ENCODE measurements around the gene RAPGEF6. TPM values are rescaled to one million over a fixed set of nuclear protein-coding genes. Genes with fewer than 3 reads are reported as not detected.

The RAPGEF6 gene
- total and polyA plus RNA-seq, 2 of the 4 experiments (the other 2 are of a cell fraction): 5.8 to 18.8 TPM

DNA sequence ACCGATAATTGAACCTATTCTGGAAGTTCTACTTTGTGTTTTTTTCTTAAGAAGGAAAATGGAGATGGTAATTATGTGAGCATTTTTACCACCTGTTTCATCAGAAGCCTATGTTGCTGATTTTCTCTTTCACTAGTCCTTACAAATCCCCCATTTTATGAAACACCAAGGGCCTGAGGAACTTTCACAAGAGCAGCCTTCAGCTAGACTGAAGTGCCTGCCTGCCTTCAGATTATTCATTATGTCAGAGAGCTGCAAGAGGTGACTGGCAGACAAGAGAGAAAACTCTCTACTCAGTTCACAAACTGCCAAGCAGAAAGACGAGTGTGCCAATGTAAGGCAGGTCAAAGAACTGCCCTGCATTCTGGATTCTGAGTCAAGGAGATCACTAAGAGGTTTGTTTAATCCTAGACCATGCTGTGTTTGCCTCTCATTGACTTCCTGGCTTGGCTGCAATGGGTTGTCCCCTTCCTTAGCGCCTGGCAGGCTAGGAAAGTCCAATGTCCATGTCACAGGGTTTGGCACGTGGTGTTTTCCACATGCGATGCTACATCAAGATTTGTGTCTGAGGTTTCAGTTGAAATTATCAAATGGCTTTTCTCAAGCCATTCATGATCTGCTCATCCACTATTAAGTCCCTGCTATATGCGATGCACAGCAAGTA lies 227.9 kb downstream of the RAPGEF6 start:
- no peak overlapping the region for H3K18ac ChIP-seq (ENCODE audit: low read depth, low read length)

More for the DNA sequence above, 227.9 kb downstream of the RAPGEF6 start:
- H3K9me3 ChIP-seq (ENCODE audit: control insufficient read depth, insufficient read depth, low read length): peaks cover 2% of the 10 kb centered on the region; the same call in 1 of the 2 replicates
- dilution Hi-C loops (cut with HindIII; ENCODE audit: low sequenced_read_pairs, unreplicated experiment): no loop called here
- TF ChIP-seq NFE2L2 (IDR thresholded peaks at IDR 0.05; ENCODE audit: low read depth, low read length) (no peak), POLR2A (IDR thresholded peaks at IDR 0.05; ENCODE audit: low read depth, low read length) (no peak), MAFK (IDR thresholded peaks at IDR 0.05; ENCODE audit: low read depth, low read length) (no peak)
- H2BK15ac ChIP-seq (ENCODE audit: low read depth, low read length): no peak overlapping the region
- POLR2A ChIA-PET (ENCODE audit: unreplicated experiment): no interaction called here
- no peak overlapping the region for H2BK20ac ChIP-seq (ENCODE audit: low read depth, low read length)
- no CpG with 5 or more reads among the region's 6 CpGs for WGBS, 2 experiments (ENCODE audit: extremely low coverage in 2 of 2, insufficient read length in 1 of 2)
- H2BK5ac ChIP-seq (ENCODE audit: low read depth, low read length, poor library complexity, severe bottlenecking): no peak overlapping the region
- no peaks in the 10 kb centered on the region for H3K79me1 ChIP-seq (ENCODE audit: low read depth in 1 of 2, low read length in 2 of 2)
- no peak overlapping the region for H3K4ac ChIP-seq (ENCODE audit: low read depth, low read length)
- no peaks in the 10 kb centered on the region for H3K27me3 ChIP-seq (ENCODE audit: control insufficient read depth, insufficient read depth, low read length)
- no peak overlapping the region for H4K91ac ChIP-seq (ENCODE audit: insufficient read depth, low read depth, low read length)
- no peaks in the 10 kb centered on the region for H4K20me1 ChIP-seq (ENCODE audit: insufficient read depth, low read length)
- DNase-seq (no peak), ATAC-seq (ENCODE audit: low read depth) (no peak)
- no peak overlapping the region for H4K8ac ChIP-seq (ENCODE audit: low read depth in 2 of 2, low read length in 2 of 2)
- H3K23ac ChIP-seq (ENCODE audit: low read depth, low read length): no peak overlapping the region
- no peak overlapping the region for H3K4me2 ChIP-seq (ENCODE audit: low read depth, low read length)
- H3K56ac ChIP-seq (ENCODE audit: extremely low read depth, insufficient read depth, low read length): no peak overlapping the region
- no peak overlapping the region for H2AFZ ChIP-seq (replicated peaks; ENCODE audit: low read length, poor library complexity)
- no peak overlapping the region for H4K5ac ChIP-seq (ENCODE audit: low read depth, low read length)
- no TSS peak for BruUV-seq (replicated peaks)
- H3K14ac ChIP-seq (replicated peaks; ENCODE audit: low read depth, low read length): no peak overlapping the region
- in situ Hi-C loops (cut with MboI; ENCODE audit: low sequenced_read_pairs): loop anchor here (25.0 kb wide), 3 partner anchors 520 to 1495 kb away; partner anchors contain the start of gene CHSY3
- intact Hi-C loops (cut with micrococcal nuclease): no loop called here
- H2AK9ac ChIP-seq (replicated peaks; ENCODE audit: low read depth, low read length, poor library complexity): no peak overlapping the region
- no peak overlapping the region for H2AK5ac ChIP-seq (ENCODE audit: low read depth, low read length)
- CTCF ChIA-PET: no interaction called here
- no peaks in the 10 kb centered on the region for H3K9me1 ChIP-seq (ENCODE audit: insufficient read depth, low read length)
- no peak overlapping the region for H3K9ac ChIP-seq (ENCODE audit: low read depth, low read length)
- no peak overlapping the region for H3K4me3 ChIP-seq (ENCODE audit: insufficient read depth, low read depth, low read length)
- H3K4me1 ChIP-seq (ENCODE audit: control insufficient read depth, insufficient read depth, low read length): peaks cover 2% of the 10 kb centered on the region; the same call in 1 of the 2 replicates
- H3K36me3 ChIP-seq (ENCODE audit: control insufficient read depth, insufficient read depth, low read length): peaks cover 5% of the 10 kb centered on the region
- H3K27ac ChIP-seq (ENCODE audit: insufficient read depth, low read length): no peak overlapping the region
- no peak overlapping the region for H2BK120ac ChIP-seq (ENCODE audit: low read depth, low read length)

All from IMR-90 (cell line).